ENCODE data around the gene CRKL.

The CRKL gene

GRCh38 chr22:20983081-20983771 is 66.0 kb downstream of the CRKL start:
- H3K4me3 Mint-ChIP-seq, result peak overlapping the region; percentile 96
- ATAC-seq (no peak), DNase-seq (ENCODE audit: low spot score in 2 of 2) (no peak)
- peaks cover 2% of the 10 kb centered on the region for H3K9me3 Mint-ChIP-seq
- H3K4me1 Mint-ChIP-seq, result peaks cover 50% of the 10 kb centered on the region
- peak overlapping the region; percentile 94 for H3K27ac Mint-ChIP-seq
- peaks cover 50% of the 10 kb centered on the region for H3K36me3 Mint-ChIP-seq

DNA sequence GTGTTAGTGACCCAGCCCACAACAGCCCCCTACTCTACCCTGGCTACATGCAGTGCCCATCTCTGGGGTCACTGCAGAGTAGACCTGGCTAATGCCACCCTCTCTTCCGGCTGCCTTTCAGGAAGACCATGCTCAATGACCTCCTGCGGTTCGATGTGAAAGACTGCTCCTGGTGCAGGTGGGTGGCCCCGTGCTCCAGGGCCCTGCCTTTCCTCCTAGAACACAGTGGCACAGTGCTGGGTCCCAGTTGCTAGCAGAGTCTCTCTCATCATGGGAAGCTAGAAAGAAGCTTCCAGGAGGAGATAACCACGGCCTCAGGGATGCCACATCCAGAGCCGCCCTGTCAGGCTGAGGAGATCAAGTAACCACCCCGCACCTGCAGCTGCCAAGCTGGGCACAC is 68.5 kb downstream of the CRKL start:
- DNase-seq (ENCODE audit: low spot score in 2 of 2), result no peak
- Mint-ChIP-seq H3K27ac (no peak overlapping the region), H3K9me3 (no peaks in the 10 kb centered on the region), H3K4me1 (peaks cover 29% of the 10 kb centered on the region), H3K36me3 (peaks cover 51% of the 10 kb centered on the region), H3K4me3 (no peak overlapping the region)
- no peak for ATAC-seq

GRCh38 chr22:20986365-20986764 is 69.2 kb downstream of the CRKL start:
- Mint-ChIP-seq H3K9me3 (no peaks in the 10 kb centered on the region), H3K4me1 (peaks cover 23% of the 10 kb centered on the region), H3K27ac (no peak overlapping the region), H3K36me3 (peaks cover 51% of the 10 kb centered on the region), H3K4me3 (no peak overlapping the region)
- DNase-seq (ENCODE audit: low spot score in 2 of 2), result no peak
- ATAC-seq, result no peak

DNA sequence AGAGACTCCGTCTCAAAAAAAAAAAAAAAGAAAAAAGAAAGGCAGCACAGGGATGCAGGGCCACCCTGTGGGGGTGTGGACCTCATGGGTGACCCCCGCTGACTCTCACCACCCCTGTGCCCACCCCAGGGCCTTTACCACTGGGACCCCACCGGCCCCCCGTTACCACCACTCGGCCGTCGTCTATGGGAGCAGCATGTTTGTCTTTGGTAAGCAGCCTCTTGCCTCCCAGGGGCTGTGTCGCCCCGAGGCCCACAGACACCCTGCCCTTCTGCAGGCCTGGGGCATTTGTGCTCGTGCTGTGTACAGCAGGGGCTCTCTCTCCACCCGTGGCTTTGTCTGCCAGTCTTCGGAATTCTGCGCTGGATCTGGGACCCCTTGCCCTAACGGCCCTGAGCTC is 70.2 kb downstream of the CRKL start:
- peaks cover 17% of the 10 kb centered on the region for H3K4me1 Mint-ChIP-seq
- H3K9me3 Mint-ChIP-seq, result no peaks in the 10 kb centered on the region
- no peak for DNase-seq (ENCODE audit: low spot score in 2 of 2)
- no peak overlapping the region for H3K4me3 Mint-ChIP-seq
- peak overlapping the region; percentile 48 for H3K27ac Mint-ChIP-seq
- H3K36me3 Mint-ChIP-seq, result peaks cover 56% of the 10 kb centered on the region
- ATAC-seq, result no peak

- Mint-ChIP-seq H3K27ac (peak overlapping the region; percentile 40), H3K36me3 (peaks cover 52% of the 10 kb centered on the region), H3K9me3 (no peaks in the 10 kb centered on the region), H3K4me1 (peaks cover 5% of the 10 kb centered on the region), H3K4me3 (no peak overlapping the region)
- DNase-seq (ENCODE audit: low spot score in 2 of 2) (no peak), ATAC-seq (no peak)
Observed at GRCh38 chr22:20988573-20989322, 71.5 kb downstream of the CRKL start.

- Mint-ChIP-seq H3K9me3 (no peaks in the 10 kb centered on the region), H3K27ac (peak overlapping the region; percentile 40), H3K4me3 (no peak overlapping the region), H3K36me3 (peaks cover 46% of the 10 kb centered on the region), H3K4me1 (no peaks in the 10 kb centered on the region)
- DNase-seq (ENCODE audit: low spot score in 2 of 2) (no peak), ATAC-seq (no peak)
Observed at GRCh38 chr22:20989323-20990138, 72.3 kb downstream of the CRKL start.

DNA sequence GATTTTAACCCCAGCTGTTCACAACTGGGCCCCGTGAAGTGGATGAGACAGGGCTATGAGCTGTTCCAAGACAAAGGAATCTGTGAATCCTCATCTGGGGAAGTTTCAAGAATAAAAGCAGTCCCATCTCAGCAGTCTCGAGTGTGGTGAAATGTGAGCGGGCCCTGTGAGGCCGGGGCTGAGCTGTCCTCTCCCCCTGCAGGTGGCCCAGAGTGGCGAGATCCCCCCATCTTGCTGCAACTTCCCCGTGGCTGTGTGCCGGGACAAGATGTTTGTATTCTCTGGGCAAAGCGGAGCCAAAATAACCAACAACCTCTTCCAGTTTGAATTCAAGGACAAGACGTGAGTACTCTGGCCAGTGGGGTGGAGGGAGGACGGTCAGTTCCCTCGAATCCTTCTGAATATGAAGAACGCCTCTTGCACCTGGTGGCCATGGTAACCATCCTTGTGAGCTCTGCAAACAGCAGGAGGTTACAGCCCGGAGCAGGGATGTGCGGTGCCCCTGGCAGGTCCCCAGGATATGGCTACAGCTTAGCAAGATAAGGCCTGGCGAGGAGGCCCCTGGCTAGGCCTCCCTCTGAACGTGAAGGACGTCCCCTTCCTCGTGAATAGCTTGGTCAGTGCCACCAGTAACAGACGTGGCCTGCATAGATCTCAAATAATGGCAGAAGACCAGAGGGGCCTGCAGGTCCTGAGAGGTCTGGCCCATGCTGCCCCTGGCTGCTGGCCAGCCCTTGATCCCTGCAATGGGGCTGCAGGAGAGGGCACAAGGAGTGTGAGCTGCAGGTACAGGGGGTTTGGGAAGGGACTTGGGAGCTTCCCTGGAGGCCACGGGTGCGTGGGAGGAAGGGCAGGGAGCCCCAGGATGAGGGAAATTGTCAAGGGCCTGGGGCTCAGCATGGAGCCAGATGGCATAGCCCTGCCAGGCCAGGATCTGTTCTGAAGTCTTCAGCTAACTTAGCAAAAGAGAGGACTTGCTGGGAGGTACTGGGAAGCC is 73.3 kb downstream of the CRKL start:
- H3K4me3 Mint-ChIP-seq, result no peak overlapping the region
- H3K4me1 Mint-ChIP-seq, result no peaks in the 10 kb centered on the region
- no peaks in the 10 kb centered on the region for H3K9me3 Mint-ChIP-seq
- DNase-seq (ENCODE audit: low spot score in 2 of 2) (no peak), ATAC-seq (no peak)
- H3K27ac Mint-ChIP-seq, result peak overlapping the region; percentile 12
- peaks cover 50% of the 10 kb centered on the region for H3K36me3 Mint-ChIP-seq

GRCh38 chr22:20991252-20992055 is 74.2 kb downstream of the CRKL start:
- H3K4me1 Mint-ChIP-seq, result no peaks in the 10 kb centered on the region
- peak overlapping the region; percentile 12 for H3K27ac Mint-ChIP-seq
- no peak for DNase-seq (ENCODE audit: low spot score in 2 of 2)
- no peak overlapping the region for H3K4me3 Mint-ChIP-seq
- peaks cover 41% of the 10 kb centered on the region for H3K36me3 Mint-ChIP-seq
- ATAC-seq, result no peak
- no peaks in the 10 kb centered on the region for H3K9me3 Mint-ChIP-seq

DNA sequence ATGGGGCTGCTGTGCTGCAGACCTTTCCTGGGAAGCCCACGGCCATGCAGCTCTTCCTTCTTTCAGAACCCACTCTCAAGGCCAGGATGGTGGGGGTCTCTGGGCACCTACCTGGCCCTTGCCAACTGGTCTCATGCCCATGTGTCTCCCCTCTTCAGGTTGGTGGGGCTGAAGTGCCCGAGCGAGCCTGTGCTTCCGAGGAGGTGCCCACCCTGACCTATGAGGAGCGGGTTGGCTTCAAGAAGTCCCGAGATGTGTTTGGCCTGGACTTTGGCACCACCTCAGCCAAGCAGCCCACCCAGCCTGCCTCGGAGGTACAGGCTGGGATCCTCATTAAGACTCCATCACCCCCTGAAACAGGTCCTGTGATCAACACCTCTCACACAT is 74.8 kb downstream of the CRKL start:
- H3K27ac Mint-ChIP-seq, result no peak overlapping the region
- no peak overlapping the region for H3K4me3 Mint-ChIP-seq
- no peaks in the 10 kb centered on the region for H3K9me3 Mint-ChIP-seq
- H3K4me1 Mint-ChIP-seq, result no peaks in the 10 kb centered on the region
- peaks cover 35% of the 10 kb centered on the region for H3K36me3 Mint-ChIP-seq
- DNase-seq (ENCODE audit: low spot score in 2 of 2), result no peak
- ATAC-seq, result no peak

GRCh38 chr22:20992456-20993303 is 75.5 kb downstream of the CRKL start:
- ATAC-seq (no peak), DNase-seq (ENCODE audit: low spot score in 2 of 2) (no peak)
- H3K27ac Mint-ChIP-seq, result no peak overlapping the region
- no peaks in the 10 kb centered on the region for H3K4me1 Mint-ChIP-seq
- H3K36me3 Mint-ChIP-seq, result peaks cover 29% of the 10 kb centered on the region
- H3K9me3 Mint-ChIP-seq, result no peaks in the 10 kb centered on the region
- H3K4me3 Mint-ChIP-seq, result no peak overlapping the region

GRCh38 chr22:20993304-20994127 is 76.3 kb downstream of the CRKL start:
- DNase-seq (ENCODE audit: low spot score in 2 of 2), result no peak
- Mint-ChIP-seq H3K9me3 (no peaks in the 10 kb centered on the region), H3K27ac (no peak overlapping the region), H3K4me1 (peaks cover 5% of the 10 kb centered on the region), H3K4me3 (no peak overlapping the region), H3K36me3 (peaks cover 29% of the 10 kb centered on the region)
- no peak for ATAC-seq

DNA sequence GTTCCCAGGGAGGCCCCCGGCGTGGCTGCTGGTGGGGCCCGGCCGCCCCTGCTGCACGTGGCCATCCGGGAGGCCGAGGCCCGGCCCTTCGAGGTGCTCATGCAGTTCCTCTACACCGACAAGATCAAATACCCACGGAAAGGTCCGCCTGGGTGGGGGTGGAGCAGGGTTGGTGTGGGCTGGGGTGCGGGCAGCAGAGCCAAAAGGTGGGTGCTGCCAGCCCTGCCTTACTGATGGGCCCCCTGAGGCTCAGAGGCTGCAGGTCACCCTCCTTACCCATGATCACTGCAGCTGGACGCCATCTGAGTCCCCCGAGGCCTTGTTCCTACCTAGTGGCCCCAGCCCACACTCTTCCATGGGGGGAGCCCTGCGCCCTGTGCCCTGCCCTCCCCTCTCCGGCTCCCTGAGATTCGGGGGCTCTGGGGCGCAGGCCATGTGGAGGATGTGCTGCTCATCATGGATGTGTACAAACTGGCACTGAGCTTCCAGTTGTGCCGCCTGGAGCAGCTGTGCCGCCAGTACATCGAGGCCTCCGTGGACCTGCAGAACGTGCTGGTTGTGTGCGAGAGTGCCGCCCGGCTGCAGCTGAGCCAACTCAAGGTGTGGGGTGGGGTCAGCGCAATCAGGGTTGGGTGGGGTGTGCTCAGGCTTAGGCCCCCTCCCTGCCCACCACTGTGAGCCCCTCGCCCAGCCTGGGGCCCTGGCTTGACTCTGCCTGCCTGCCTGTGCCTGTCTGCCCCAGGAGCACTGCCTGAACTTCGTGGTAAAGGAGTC is 77.1 kb downstream of the CRKL start:
- Mint-ChIP-seq H3K4me3 (no peak overlapping the region), H3K4me1 (peaks cover 5% of the 10 kb centered on the region), H3K9me3 (no peaks in the 10 kb centered on the region), H3K27ac (no peak overlapping the region), H3K36me3 (peaks cover 36% of the 10 kb centered on the region)
- DNase-seq (ENCODE audit: low spot score in 2 of 2) (no peak), ATAC-seq (no peak)

Measured in stimulated activated effector memory CD8-positive, alpha-beta T cell treated with anti-CD3 and anti-CD28 coated beads, Interleukin-12 subunit alpha, Interleukin-12 subunit beta, amount 100 ng/mL, for 72 hours (primary cell).